ENCODE measurements around the gene DHRS13.

DHRS13 gene

DNA sequence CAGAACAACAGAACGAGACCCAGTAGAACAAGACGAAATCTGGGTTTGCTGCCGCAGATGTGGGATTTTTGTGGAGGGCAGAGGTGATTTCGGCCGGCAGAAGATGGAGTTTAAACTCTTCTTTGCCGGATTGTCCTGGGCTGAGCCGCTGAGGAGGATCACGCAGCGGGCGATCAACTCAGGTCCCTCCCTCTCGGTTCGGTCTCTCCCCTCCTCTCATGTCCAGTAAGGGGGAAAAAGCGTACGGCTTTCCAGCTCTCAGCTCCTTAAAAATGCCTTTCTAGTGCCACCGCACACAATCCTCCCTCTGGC lies 46.0 kb upstream of the DHRS13 start:
- Histone ChIP-seq H4K20me1 (ENCODE audit: insufficient read depth, low read length) (peaks cover 12% of the 10 kb centered on the region), H2AFZ (ENCODE audit: low read length) (peak overlapping the region; percentile 70), H3K36me3 (replicated peaks; ENCODE audit: insufficient read depth, low read length) (no peaks in the 10 kb centered on the region)

DNA sequence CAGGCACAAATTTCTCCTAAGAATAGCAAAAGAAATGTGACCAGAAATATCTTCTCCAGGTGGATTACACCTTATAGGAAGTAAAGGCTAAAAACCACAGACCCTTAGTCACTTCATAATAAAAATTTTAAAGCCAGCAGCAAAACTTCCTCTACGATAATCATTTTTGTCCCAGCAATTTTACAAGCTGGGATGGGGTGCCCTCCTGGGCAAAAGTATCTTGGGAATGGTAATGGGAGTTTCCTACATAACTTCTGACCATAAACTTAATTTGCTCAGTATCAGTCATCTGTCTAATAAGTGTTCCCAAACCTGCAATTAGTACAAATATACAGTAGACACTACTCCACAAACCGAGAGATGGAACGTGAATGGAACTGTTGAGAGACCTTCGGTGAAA lies 45.5 kb upstream of the DHRS13 start:
- H3K9me3 ChIP-seq (replicated peaks; ENCODE audit: insufficient read depth, low read length), result no peaks in the 10 kb centered on the region
- H3K9me2 ChIP-seq (replicated peaks; ENCODE audit: insufficient read depth, low read length), result no peaks in the 10 kb centered on the region
- peak overlapping the region; percentile 73 for H3K9ac ChIP-seq (ENCODE audit: low read length)
- peaks cover 79% of the 10 kb centered on the region for H3K79me2 ChIP-seq (ENCODE audit: low read length)
- H3K27ac ChIP-seq (ENCODE audit: low read length), result peak overlapping the region; percentile 54; the same call in 1 of the 2 replicates
- peaks cover 12% of the 10 kb centered on the region for H4K20me1 ChIP-seq (ENCODE audit: insufficient read depth, low read length)
- no peaks in the 10 kb centered on the region for H3K36me3 ChIP-seq (replicated peaks; ENCODE audit: insufficient read depth, low read length)
- DNase-seq, result no peak
- no peak overlapping the region for H2AFZ ChIP-seq (ENCODE audit: low read length)
- H3K4me1 ChIP-seq (ENCODE audit: low read length), result peaks cover 19% of the 10 kb centered on the region
- TF ChIP-seq CTCF (IDR thresholded peaks at IDR 0.05; ENCODE audit: low read length) (no peak), EZH2 (optimal IDR thresholded peaks at IDR 0.05; ENCODE audit: low read depth, low read length) (no peak), EZH2phosphoT487 (IDR thresholded peaks at IDR 0.05; ENCODE audit: low read length) (no peak)
- peak overlapping the region; percentile 88 for H3K4me3 ChIP-seq (ENCODE audit: low read length)
- H3F3A ChIP-seq (ENCODE audit: insufficient read depth, low read length), result peaks cover 33% of the 10 kb centered on the region
- no peaks in the 10 kb centered on the region for H3K27me3 ChIP-seq (replicated peaks; ENCODE audit: insufficient read depth, low read length)
- H3K4me2 ChIP-seq (ENCODE audit: low read depth, low read length), result peak overlapping the region; percentile 81

More for the DNA sequence above, 46.0 kb upstream of the DHRS13 start:
- TF ChIP-seq EZH2phosphoT487 (IDR thresholded peaks at IDR 0.05; ENCODE audit: low read length) (no peak), EZH2 (optimal IDR thresholded peaks at IDR 0.05; ENCODE audit: low read depth, low read length) (no peak), CTCF (IDR thresholded peaks at IDR 0.05; ENCODE audit: low read length) (no peak)
- H3K4me1 ChIP-seq (ENCODE audit: low read length), result peaks cover 20% of the 10 kb centered on the region
- no peaks in the 10 kb centered on the region for H3K9me2 ChIP-seq (replicated peaks; ENCODE audit: insufficient read depth, low read length)
- no peaks in the 10 kb centered on the region for H3K27me3 ChIP-seq (replicated peaks; ENCODE audit: insufficient read depth, low read length)
- peak overlapping the region; percentile 81 for H3K4me2 ChIP-seq (ENCODE audit: low read depth, low read length)
- peak overlapping the region; percentile 88 for H3K4me3 ChIP-seq (ENCODE audit: low read length)
- peaks cover 74% of the 10 kb centered on the region for H3K79me2 ChIP-seq (ENCODE audit: low read length)
- DNase-seq, result no peak
- H3K27ac ChIP-seq (ENCODE audit: low read length), result peak overlapping the region; percentile 54; the same call in 1 of the 2 replicates
- peak overlapping the region; percentile 73 for H3K9ac ChIP-seq (ENCODE audit: low read length)
- H3F3A ChIP-seq (ENCODE audit: insufficient read depth, low read length), result peaks cover 33% of the 10 kb centered on the region
- no peaks in the 10 kb centered on the region for H3K9me3 ChIP-seq (replicated peaks; ENCODE audit: insufficient read depth, low read length)

- H4K20me1 ChIP-seq (ENCODE audit: insufficient read depth, low read length), result peaks cover 12% of the 10 kb centered on the region
- no peak overlapping the region for H3K4me3 ChIP-seq (ENCODE audit: low read length)
- no peaks in the 10 kb centered on the region for H3K9me3 ChIP-seq (replicated peaks; ENCODE audit: insufficient read depth, low read length)
- no peak overlapping the region for H2AFZ ChIP-seq (ENCODE audit: low read length)
- peaks cover 27% of the 10 kb centered on the region for H3F3A ChIP-seq (ENCODE audit: insufficient read depth, low read length)
- no peak overlapping the region for H3K9ac ChIP-seq (ENCODE audit: low read length)
- H3K4me2 ChIP-seq (ENCODE audit: low read depth, low read length), result no peak overlapping the region
- H3K79me2 ChIP-seq (ENCODE audit: low read length), result peaks cover 85% of the 10 kb centered on the region
- H3K27ac ChIP-seq (ENCODE audit: low read length), result no peak overlapping the region
- H3K27me3 ChIP-seq (replicated peaks; ENCODE audit: insufficient read depth, low read length), result no peaks in the 10 kb centered on the region
- no peak for DNase-seq
- no peak for TF ChIP-seq CTCF (IDR thresholded peaks at IDR 0.05; ENCODE audit: low read length)
- TF ChIP-seq EZH2phosphoT487 (IDR thresholded peaks at IDR 0.05; ENCODE audit: low read length), result no peak
- TF ChIP-seq EZH2 (optimal IDR thresholded peaks at IDR 0.05; ENCODE audit: low read depth, low read length), result no peak
- H3K4me1 ChIP-seq (ENCODE audit: low read length), result peaks cover 12% of the 10 kb centered on the region
- no peaks in the 10 kb centered on the region for H3K9me2 ChIP-seq (replicated peaks; ENCODE audit: insufficient read depth, low read length)
- no peaks in the 10 kb centered on the region for H3K36me3 ChIP-seq (replicated peaks; ENCODE audit: insufficient read depth, low read length)
These were observed 44.8 kb upstream of the DHRS13 start for GRCh38 chr17:28947639-28948038.

Measured in MM.1S (cell line).